Mesodermal cell (in vitro differentiated cells): ENCODE results near the gene FAM240A.
"Not testable (repeated sequence)": the region's sequence is repeated elsewhere in the genome, so short reads cannot be mapped to it uniquely, and the experiment has no call there.

Experiments used
- H3K27ac ChIP-seq: 2 replicates; pipeline ENCODE4 v1.7.0; 2013; ENCODE audit warnings: mild to moderate bottlenecking, low read depth, low read length, moderate library complexity; ENCODE audit not compliant: severe bottlenecking
- H3K36me3 ChIP-seq: 2 replicates; pipeline ENCODE4 v1.7.1; 2013; ENCODE audit warnings: mild to moderate bottlenecking, low read length, moderate library complexity; ENCODE audit not compliant: control insufficient read depth, insufficient read depth
- H3K4me1 ChIP-seq: one replicate; pipeline ENCODE4 v1.7.1; 2013; ENCODE audit warnings: mild to moderate bottlenecking, low read length; ENCODE audit not compliant: insufficient read depth, control insufficient read depth, poor library complexity, severe bottlenecking
- H3K4me3 ChIP-seq: 2 replicates; pipeline ENCODE4 v1.7.0; 2013; ENCODE audit warnings: low read length, control low read depth, mild to moderate bottlenecking; ENCODE audit not compliant: insufficient read depth, poor library complexity, severe bottlenecking; ENCODE audit errors: extremely low read depth
- H3K9me3 ChIP-seq: 2 replicates; pipeline ENCODE4 v1.7.1; 2013; ENCODE audit warnings: mild to moderate bottlenecking, low read length, moderate library complexity; ENCODE audit not compliant: control insufficient read depth
- WGBS, 2 experiments: methylation state at CpG; one replicate each; pipeline ENCODE4 v1.1.5; 2013; ENCODE audit warnings: missing lambda C conversion rate in 2 of 2; ENCODE audit not compliant: insufficient coverage in 2 of 2; 5-methylcytosine and 5-hydroxymethylcytosine counted together

Gene FAM240A

DNA sequence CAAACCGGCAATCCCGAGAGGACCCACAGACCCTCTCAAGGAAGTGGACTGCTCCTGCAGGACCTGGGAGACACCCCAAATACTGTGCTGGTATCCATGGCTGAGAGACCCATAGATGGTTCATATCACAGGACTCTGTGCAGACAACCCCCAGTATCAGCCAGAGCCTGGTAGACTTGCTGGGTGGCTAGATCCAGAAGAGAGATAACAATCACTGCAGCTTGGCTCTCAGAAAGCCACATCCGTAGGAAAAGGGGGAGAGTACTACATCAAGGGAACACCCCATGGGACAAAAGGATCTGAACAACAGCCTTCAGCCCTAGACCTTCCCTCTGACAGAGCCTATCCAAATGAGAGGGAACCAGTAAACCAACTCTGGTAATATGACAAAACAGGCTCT is 25.1 kb upstream of the FAM240A start:
- not testable (repeated sequence) for H3K4me1 ChIP-seq, H3K27ac ChIP-seq, H3K36me3 ChIP-seq, H3K9me3 ChIP-seq, H3K4me3 ChIP-seq
- 64 to 70% methylated on average over 2 of the region's 3 CpGs for WGBS, 2 experiments

GRCh38 chr3:46593274-46593862 is 19.0 kb upstream of the FAM240A start:
- H3K27ac ChIP-seq = no peak overlapping the region
- 77 to 81% methylated on average over 6 of the region's 14 CpGs for WGBS, 2 experiments
- H3K4me1 ChIP-seq = no peaks in the 10 kb centered on the region
- no peaks in the 10 kb centered on the region for H3K36me3 ChIP-seq
- H3K4me3 ChIP-seq = no peak overlapping the region
- no peaks in the 10 kb centered on the region for H3K9me3 ChIP-seq

DNA sequence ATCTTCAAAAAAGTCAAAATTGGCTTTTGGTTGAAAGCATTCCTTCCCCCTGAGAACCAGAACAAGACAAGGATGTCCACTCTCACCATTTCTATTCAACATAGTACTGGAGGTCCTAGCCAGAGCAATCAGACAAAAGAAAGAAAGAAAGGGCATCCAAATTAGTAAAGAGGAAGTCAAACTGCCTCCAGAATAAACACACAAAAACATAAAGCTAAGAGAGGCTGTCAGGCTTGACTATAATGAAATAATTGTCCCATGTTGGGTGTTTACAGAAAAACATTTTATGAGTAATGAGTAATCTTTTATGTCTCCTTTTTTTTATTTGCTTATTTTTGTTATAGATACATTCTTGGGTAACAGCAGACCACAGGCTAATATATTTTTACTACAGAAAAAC is 18.3 kb upstream of the FAM240A start:
- no peaks in the 10 kb centered on the region for H3K9me3 ChIP-seq
- no peak overlapping the region for H3K27ac ChIP-seq
- H3K4me3 ChIP-seq = no peak overlapping the region
- H3K36me3 ChIP-seq = no peaks in the 10 kb centered on the region
- H3K4me1 ChIP-seq = no peaks in the 10 kb centered on the region

DNA sequence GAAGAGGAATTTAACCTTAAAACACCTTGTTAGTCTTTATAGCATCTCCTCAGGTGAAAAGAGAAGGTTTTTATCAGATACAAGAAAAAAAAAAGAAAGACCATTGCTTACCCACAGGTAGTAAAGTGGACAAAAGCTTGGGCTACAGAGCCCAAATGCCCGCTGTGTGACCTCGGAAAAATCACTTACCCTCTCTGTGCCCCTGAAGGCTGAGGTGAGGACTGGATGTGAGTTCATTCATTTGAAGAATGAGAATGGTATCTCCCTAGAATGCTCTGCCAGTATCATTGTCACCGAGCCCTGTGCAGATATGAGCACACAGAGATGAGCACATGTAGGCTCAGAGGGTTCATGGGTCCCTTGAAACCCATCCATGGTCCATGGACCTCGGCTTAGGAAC is 17.6 kb upstream of the FAM240A start:
- Histone ChIP-seq H3K36me3 (no peaks in the 10 kb centered on the region), H3K4me1 (no peaks in the 10 kb centered on the region), H3K27ac (no peak overlapping the region), H3K9me3 (no peaks in the 10 kb centered on the region), H3K4me3 (no peak overlapping the region)
- 97 to 100% methylated on average over 3 to 4 of the region's 4 CpGs for WGBS, 2 experiments

GRCh38 chr3:46595819-46596314 is 16.5 kb upstream of the FAM240A start:
- Histone ChIP-seq H3K27ac (no peak overlapping the region), H3K36me3 (no peaks in the 10 kb centered on the region), H3K4me1 (no peaks in the 10 kb centered on the region), H3K4me3 (no peak overlapping the region), H3K9me3 (no peaks in the 10 kb centered on the region)
- 78 to 79% methylated on average over 4 to 5 of the region's 8 CpGs for WGBS, 2 experiments

GRCh38 chr3:46599590-46599989 is 12.7 kb upstream of the FAM240A start:
- 61 to 67% methylated on average over 4 to 5 of the region's 5 CpGs for WGBS, 2 experiments
- Histone ChIP-seq H3K4me1 (no peaks in the 10 kb centered on the region), H3K9me3 (no peaks in the 10 kb centered on the region), H3K4me3 (no peak overlapping the region), H3K36me3 (no peaks in the 10 kb centered on the region), H3K27ac (no peak overlapping the region)

DNA sequence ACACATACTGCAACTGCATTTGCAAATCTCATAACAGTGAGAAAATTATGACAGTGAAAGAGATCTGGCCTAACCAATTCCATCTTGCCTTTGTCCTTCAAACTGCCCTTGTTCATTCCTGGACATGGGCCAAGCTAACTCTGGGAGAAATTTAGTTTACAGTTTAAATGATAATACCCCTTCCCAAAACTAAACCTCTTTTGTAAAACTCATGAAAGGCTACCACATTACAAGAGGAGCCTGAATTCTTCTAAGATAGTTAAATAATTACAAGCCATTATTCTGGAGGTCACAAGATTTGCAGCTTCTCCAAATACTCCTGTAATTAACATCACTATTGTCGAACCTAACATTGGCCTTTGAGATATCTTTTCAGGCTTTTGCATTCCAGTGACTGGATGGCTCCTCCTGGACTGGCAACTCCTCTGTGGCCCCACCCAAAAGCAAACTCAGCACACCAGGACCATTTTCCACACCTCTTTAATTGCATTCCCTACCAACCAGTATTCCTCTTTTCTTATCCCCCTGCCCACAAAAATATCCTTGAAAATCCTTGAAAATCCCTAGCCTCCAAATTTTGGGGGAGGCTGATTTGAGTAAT is 8.8 kb upstream of the FAM240A start:
- Histone ChIP-seq H3K36me3 (no peaks in the 10 kb centered on the region), H3K27ac (no peak overlapping the region), H3K4me3 (no peak overlapping the region), H3K9me3 (no peaks in the 10 kb centered on the region), H3K4me1 (no peaks in the 10 kb centered on the region)
- WGBS, 2 experiments = 27 to 33% methylated on average over 1 of the region's 1 CpG

GRCh38 chr3:46604127-46604526 is 8.2 kb upstream of the FAM240A start:
- no peak overlapping the region for H3K4me3 ChIP-seq
- H3K27ac ChIP-seq = no peak overlapping the region
- no peaks in the 10 kb centered on the region for H3K4me1 ChIP-seq
- no peaks in the 10 kb centered on the region for H3K36me3 ChIP-seq
- 80 to 90% methylated on average over 1 to 2 of the region's 2 CpGs for WGBS, 2 experiments
- H3K9me3 ChIP-seq = no peaks in the 10 kb centered on the region

DNA sequence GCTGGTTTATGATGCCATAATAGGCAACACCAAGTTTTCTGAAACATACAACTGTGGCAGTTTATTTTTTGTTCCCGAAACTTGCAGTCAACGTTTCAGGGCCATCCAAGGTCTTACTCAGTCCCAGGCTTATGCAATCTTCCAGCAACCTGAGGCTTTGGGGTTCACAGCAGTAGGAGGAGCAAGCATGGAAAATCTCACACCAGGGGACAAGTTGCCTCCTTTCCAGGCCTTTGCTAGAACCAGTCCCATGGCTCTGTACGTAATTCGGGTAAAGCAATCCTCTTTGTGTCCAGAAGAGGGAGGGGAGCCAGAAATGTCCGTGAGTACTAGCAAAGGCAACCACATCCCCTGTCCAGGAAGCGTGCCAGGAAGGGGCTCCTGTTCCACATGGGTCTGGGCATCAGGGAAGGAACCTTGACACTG is 4.7 kb upstream of the FAM240A start:
- Histone ChIP-seq H3K4me3 (no peak overlapping the region), H3K4me1 (no peaks in the 10 kb centered on the region), H3K36me3 (no peaks in the 10 kb centered on the region), H3K9me3 (no peaks in the 10 kb centered on the region), H3K27ac (no peak overlapping the region)
- 63 to 83% methylated on average over 2 to 6 of the region's 6 CpGs for WGBS, 2 experiments

- H3K27ac ChIP-seq = no peak overlapping the region
- 72 to 84% methylated on average over 5 of the region's 5 CpGs for WGBS, 2 experiments
- H3K9me3 ChIP-seq = no peaks in the 10 kb centered on the region
- no peaks in the 10 kb centered on the region for H3K4me1 ChIP-seq
- H3K4me3 ChIP-seq = no peak overlapping the region
- no peaks in the 10 kb centered on the region for H3K36me3 ChIP-seq
These were observed 3.1 kb upstream of the FAM240A start for GRCh38 chr3:46609212-46609721.

- Histone ChIP-seq H3K36me3 (no peaks in the 10 kb centered on the region), H3K4me1 (no peaks in the 10 kb centered on the region), H3K27ac (no peak overlapping the region), H3K4me3 (no peak overlapping the region), H3K9me3 (no peaks in the 10 kb centered on the region)
- 89 to 94% methylated on average over 6 to 7 of the region's 12 CpGs for WGBS, 2 experiments
These were observed 2.2 kb upstream of the FAM240A start for GRCh38 chr3:46609944-46610722.
